Activated CD8-positive, alpha-beta memory T cell treated with anti-CD3 and anti-CD28 coated beads, Interleukin-2, amount 50 U/mL, for 48 hours (primary cell): Measurements from ENCODE around the gene DEFB123.

Experiments used
- DNase-seq: peaks from one replicate; pipeline ENCODE4 v3.0.0-alpha.2; 2020

DEFB123 gene

DNA sequence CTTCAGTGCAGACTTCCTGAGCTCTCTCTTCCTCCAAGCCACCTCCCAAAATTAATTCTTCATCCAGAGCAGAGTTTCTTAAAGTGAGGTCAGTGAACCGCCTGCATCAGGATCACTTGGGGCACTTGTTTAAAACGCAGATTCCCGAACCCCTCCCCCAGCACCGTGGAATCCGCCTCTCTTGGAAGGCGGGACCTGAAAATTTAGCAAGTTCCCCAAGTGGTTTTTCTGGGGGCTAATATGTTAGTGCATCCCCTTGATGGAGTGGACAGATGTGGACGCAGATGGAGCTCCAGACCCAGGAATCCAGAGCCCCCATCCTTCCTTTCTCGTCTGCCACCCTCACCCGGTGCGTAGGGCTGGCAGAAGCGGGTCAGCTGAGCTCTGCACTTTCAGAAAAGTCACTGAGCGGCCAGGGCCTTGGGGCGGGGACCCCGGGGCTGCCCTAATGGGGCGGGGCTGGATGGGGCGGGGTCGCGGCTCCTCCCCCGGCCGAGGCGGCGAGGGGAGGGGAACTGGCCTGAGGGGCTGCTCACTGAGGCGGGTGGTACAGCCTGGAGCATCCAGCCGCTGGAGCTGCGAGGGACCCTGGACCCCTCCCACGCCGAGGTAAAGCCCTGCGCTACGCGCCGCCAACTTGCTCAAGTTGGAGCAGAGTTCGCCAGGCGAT is 34.5 kb downstream of the DEFB123 start, which contains the start of the genes DEFB124 and REM1:
DEFB124 (minus strand) TSS at position 370 of the 670 bp plus-strand sequence. CDS start 2,114 bp downstream, outside the sequence.
REM1 (plus strand) TSS at position 531 of the 670 bp plus-strand sequence. CDS start 1,158 bp downstream, outside the sequence.
- no peak for DNase-seq

DNA sequence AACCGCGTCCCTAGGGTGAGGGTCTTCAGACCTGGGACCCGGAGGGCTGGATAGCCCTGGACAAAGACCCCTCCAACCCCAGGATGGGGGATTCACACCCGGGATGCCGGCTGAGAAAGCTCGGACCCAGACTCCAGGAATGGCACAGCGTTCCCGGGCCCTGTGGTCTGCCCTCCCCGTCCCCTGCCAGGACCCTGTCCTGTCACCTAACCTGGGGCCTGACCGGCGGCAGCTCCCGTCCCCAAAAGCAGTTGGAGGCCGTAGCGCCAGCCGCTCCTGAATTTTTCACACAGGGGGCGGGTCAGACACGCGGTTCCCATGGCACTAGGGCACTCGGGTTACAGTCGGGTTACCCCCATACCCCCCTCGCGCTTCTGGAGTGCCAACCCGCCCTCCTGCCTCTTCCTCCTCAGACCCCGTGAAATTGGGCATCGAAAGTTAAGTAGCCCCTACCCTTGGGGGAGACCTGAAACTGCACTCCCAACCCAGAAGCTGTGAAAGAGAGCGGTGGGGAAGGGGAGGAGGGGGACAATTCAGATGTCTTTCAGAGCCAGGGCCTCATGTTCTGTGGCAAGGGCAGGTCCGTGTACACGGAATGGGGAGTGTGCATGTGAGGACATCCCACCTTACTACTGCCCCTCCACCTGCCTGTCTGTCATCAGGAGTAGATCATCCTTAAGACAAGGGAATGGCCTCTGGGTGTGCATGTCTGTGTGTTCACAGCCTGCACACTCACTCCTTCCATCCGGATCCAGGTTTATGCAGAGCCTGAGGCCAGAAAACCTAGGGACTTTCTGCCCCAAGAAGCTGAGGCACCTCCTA is 35.3 kb downstream of the DEFB123 start:
- DNase-seq: no peak

DNA sequence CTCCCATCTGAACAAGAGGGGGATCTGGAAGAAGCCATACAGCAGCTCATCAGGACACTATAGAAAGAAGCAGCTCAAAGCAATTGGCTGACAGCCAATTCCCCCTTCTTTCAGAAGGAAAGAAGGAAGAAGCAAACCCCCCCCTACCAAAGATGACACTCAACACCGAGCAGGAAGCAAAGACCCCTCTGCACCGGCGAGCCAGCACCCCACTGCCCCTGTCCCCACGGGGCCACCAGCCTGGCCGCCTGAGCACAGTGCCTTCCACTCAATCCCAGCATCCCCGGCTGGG is 35.8 kb downstream of the DEFB123 start:
- no peak for DNase-seq

DNA sequence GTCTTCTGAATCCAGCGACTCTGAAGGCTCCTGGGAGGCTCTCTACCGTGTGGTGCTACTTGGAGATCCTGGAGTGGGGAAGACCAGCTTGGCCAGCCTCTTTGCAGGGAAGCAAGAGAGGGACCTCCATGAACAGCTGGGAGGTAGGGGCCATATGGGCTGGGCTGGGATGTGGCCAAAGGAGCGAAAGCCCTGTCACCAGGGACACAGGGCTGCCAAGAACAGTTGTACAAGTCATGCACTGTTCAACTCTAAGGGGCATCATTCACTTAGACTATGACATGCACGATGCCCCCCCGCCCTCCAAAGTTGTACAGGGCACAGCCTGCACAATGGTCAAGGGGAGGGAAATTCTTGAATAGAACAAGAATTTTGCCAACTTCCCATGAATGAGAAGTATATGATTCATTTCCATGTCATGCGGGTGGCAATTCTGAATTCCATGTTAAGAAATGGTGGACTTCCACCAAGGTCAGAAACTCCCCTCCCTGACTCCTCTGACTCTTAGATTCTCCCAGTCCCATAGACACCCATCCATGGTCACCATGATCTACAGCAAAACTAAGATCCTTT is 36.3 kb downstream of the DEFB123 start:
- DNase-seq: no peak

DNA sequence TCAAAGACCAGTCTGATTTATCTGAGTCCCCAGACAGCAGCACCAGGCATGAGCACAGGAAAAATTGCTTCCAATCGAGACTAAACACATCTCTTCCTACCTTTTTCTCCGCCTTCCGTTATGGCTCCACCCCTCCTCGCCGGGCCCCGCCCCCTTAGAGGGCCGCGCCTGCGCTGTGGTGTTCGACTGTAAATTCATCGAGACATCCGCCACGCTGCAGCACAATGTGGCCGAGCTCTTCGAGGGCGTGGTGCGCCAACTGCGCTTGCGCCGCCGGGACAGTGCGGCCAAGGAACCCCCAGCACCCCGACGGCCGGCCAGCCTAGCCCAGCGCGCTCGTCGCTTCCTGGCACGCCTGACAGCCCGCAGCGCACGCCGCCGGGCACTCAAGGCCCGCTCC is 43.6 kb downstream of the DEFB123 start:
- DNase-seq: no peak

DNA sequence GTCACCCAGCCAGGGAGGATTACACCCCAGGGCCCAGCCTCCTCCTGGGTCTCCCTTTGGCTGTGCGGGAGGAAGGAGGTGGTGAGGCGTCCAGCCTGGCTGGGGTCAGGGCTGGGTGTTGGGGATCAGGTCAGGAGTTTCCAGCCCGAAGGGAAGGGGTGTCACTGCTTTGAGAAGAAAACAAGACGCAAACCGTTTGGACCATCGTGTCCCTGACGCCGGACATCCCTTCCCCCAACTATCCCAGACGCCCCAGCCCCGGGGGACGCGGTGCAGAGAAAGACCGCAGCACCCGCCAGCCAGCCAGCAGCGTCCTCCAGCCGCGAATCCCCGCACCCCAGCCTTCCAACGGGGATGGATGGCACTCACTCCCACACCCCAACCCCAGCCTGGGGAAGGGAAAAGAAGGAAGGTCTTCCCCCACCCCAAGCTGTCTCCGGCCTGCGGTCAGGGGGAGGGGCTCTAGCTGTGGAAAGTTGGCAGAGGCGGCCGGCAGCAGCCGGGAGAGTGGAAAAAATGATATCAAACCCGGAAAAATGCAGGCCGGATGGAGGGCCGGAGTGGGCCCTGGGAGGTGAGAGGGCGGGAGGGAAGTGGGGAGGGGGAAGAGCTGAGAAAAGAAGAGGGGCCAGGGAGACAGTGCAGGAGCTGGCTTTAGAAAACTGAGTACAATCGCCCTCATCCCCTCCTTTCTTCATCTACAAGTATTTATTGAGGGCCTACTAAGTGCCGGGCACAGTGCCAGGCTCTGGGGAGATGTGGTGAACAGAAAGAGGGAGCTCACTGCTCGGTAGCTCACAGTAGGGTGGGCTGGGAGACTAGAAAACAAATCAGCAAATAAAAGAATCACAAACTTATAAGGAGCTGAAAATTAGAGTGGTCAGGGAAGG is 45.3 kb downstream of the DEFB123 start:
- no peak for DNase-seq

DNA sequence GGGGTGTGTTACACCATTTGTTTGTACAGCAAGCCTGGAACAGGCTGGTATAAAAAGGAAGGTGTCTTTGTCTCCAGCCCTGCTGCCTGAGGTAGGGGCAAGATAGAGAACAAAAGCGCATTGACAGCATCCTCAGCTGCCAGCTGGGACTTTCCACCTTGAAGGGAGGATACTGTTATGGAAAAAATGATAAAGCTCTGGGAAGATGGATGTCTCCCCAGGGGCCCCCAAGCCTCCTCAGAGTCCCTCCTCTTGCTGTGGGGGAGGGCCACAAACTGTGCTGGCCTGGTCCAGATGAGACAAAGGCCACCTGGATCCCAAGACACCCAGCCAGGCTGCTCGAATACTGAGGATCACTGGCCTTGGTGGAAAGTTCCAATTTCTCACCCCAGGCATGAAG is 47.7 kb downstream of the DEFB123 start:
- DNase-seq: no peak

DNA sequence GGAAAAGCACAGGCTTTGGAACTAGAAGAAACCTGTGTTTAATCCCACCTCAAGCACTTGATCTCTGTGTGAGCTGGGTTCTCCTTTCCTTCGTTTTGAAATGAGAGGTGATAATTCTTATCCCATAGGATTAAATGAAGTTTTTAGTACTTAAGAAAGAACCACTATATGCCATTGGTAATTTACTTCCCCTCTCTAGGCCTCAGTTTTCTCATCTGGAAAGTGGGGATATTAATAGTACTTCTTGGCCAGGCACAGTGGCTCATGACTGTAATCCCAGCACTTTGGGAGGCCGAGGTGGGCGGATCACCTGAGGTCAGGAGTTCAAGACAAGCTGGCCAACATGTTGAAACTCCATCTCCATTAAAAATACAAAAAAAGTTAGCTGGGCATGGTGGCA is 48.7 kb downstream of the DEFB123 start:
- DNase-seq: no peak

DNA sequence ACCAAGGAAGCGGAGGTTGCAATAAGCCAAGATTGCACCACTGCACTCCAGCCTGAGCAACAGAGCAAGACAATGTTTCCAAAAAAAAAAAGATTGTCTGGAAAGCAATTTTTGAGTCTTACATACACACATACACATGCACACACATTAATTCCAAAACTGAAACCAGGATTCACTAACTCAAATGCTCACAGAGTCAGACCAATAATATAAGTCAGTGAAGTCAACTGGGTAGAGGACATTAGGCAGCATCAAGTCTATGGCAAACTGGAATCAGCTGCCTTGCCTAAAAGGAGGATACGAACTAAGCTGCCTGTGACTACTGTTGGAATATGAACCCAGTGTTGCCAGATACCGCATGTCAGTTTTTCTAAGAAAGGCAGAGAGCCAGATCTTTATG is 50.3 kb downstream of the DEFB123 start:
- no peak for DNase-seq

DNA sequence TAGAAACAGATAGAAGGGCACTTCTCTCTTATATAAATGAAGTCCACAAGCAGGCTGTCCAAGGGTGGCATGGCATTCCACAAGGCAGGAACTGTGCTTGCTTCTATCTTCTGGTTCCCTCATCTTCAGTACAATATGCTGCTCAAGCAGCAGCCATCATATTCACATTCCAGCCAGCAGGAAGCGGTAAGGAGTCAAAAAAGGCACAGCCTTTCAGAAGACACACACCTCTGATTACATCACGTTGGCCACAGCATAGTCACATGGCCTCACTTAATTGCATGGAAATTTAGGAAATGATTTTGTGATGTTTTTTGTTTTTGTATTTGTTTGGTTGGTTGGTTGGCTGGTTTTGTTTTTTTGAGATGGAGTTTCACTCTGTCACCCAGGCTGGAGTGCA is 53.7 kb downstream of the DEFB123 start:
- no peak for DNase-seq

DNA sequence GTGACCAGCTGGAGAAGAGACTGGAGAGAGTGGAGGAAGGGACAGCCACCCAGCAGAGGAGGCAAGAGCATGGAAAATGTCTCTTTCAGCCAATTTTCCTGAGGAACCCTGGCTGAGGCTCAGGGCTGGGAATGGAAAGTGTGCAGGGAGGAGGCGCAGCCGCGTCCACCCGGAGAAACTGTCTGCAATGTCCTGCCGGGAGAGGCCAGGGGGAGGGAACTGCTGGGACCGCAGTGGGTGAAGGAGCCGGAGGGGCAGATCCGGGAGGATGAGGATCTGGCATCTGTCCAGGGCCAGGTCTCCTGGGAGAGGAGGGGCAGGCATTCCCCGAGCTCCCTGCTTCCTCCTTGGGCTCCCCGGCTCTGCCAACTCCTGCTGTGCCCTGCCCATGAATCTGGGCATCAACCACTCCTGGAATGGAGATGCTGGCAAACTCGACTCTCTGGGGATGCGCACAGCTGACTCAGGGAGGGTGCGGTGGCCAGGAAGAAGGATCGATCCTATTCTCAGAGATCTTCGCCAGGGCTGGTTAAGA is 56.4 kb downstream of the DEFB123 start:
- no peak for DNase-seq

DNA sequence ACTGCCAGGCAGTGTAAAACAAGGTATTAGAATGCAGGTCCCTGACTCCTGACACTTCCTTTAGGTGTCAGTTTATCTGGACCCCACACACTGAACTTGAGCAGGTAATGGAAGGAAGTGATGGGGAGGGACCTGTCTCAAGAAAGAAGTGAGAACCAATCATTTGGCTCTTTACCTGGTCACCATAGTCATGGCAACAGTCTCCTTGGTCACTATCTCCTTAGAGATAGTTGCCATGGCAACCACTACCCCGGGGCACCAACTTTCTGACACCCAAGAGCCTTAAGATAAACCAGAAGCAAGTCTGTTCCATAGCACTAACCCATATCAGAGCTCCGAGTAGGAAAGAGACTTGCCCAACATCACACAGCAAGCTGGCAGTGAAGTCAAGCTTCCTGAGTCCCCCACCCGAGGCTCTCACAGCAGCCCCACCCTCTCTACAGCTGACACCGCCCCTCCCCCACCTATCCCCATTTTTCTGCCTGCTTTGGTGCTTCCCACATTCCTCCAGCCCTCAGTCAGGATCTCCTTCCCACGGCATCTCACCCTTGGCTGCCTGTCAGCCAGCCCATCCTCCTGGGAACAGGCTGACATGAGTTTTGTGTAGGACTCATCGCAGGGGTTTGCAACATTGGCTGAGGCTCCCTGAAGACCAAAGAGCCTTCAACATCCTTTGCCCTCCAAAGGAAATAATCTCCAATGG is 57.6 kb downstream of the DEFB123 start:
- no peak for DNase-seq
